Activated CD4-positive, alpha-beta T cell treated with anti-CD3 and anti-CD28 coated beads for 4 hours (primary cell): ENCODE results near the gene SOX18.
"Not testable (repeated sequence)": the region's sequence is repeated elsewhere in the genome, so short reads cannot be mapped to it uniquely, and the experiment has no call there.

Source experiments
- DNase-seq, 2 donors: peaks; one replicate each; pipeline ENCODE4 v3.0.0-alpha.2; 2020

Gene SOX18

GRCh38 chr20:64049060-64049877 is at the start of gene SOX18:
Gene SOX18 (minus strand): TSS chr20:64049639. CDS start chr20:64049516, 123 bp downstream.
- no peak for DNase-seq

DNA sequence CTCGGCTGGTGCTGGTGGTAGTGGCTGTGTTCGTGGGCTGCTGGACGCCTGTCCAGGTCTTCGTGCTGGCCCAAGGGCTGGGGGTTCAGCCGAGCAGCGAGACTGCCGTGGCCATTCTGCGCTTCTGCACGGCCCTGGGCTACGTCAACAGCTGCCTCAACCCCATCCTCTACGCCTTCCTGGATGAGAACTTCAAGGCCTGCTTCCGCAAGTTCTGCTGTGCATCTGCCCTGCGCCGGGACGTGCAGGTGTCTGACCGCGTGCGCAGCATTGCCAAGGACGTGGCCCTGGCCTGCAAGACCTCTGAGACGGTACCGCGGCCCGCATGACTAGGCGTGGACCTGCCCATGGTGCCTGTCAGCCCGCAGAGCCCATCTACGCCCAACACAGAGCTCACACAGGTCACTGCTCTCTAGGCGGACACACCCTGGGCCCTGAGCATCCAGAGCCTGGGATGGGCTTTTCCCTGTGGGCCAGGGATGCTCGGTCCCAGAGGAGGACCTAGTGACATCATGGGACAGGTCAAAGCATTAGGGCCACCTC is 49.1 kb upstream of the SOX18 start:
- DNase-seq: no peak

- DNase-seq: no peak
These were observed 47.1 kb upstream of the SOX18 start for GRCh38 chr20:64096535-64096934.

DNA sequence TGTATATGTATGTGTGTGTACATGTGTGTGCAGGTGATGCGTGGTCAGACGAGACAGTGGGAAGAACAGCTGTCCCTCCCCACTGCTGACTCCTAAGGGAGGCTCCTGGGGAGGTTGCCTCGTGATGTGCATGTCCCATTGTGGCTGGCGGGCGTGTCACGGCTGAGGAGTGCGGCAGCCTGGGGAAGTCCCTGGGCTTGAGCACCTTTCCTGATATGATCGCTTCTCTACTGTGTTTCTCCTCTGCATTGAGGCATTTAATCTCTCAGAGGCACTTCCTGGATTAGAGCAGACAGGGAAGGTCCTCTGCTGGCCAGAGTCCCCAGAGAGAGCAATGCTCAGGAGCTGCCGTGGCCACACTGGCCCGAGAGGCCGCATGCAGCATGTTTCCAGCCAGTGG is 46.5 kb upstream of the SOX18 start:
- no peak for DNase-seq

GRCh38 chr20:64095455-64095854 is 46.0 kb upstream of the SOX18 start:
- no peak for DNase-seq

GRCh38 chr20:64093013-64093503 is 43.6 kb upstream of the SOX18 start:
- DNase-seq: no peak

GRCh38 chr20:64092258-64093012 is 43.0 kb upstream of the SOX18 start:
- DNase-seq: no peak

- no peak for DNase-seq
These were observed 42.3 kb upstream of the SOX18 start for GRCh38 chr20:64091770-64092169.

GRCh38 chr20:64091340-64091739 is 41.9 kb upstream of the SOX18 start:
- no peak for DNase-seq

DNA sequence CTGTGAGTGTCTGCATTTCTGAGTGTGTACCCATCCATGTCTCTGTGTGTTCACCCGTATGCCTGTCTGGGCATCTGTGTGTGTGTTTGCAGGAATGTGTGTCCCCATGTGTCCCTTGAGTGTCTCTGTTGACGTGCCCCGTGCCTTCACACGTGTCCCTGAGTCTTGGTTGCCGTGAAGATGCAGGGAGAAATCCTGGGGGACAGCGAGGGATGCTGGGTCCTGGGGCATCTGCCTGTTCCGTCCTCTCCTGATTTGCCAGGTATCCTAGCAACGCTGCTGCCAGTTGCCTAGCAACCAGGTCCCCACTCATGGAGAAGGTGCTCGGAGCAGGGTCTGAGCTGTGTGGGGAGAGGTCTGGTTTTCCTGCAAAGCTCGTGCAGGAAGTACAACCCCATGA is 40.7 kb upstream of the SOX18 start:
- DNase-seq: no peak

GRCh38 chr20:64088586-64088985 is 39.1 kb upstream of the SOX18 start:
- DNase-seq: not testable (repeated sequence)

GRCh38 chr20:64087226-64087825 is 37.9 kb upstream of the SOX18 start:
- not testable (repeated sequence) for DNase-seq

GRCh38 chr20:64086801-64087200 is 37.4 kb upstream of the SOX18 start:
- DNase-seq: no peak

- no peak for DNase-seq
These were observed 35.3 kb upstream of the SOX18 start for GRCh38 chr20:64084685-64085152.

DNA sequence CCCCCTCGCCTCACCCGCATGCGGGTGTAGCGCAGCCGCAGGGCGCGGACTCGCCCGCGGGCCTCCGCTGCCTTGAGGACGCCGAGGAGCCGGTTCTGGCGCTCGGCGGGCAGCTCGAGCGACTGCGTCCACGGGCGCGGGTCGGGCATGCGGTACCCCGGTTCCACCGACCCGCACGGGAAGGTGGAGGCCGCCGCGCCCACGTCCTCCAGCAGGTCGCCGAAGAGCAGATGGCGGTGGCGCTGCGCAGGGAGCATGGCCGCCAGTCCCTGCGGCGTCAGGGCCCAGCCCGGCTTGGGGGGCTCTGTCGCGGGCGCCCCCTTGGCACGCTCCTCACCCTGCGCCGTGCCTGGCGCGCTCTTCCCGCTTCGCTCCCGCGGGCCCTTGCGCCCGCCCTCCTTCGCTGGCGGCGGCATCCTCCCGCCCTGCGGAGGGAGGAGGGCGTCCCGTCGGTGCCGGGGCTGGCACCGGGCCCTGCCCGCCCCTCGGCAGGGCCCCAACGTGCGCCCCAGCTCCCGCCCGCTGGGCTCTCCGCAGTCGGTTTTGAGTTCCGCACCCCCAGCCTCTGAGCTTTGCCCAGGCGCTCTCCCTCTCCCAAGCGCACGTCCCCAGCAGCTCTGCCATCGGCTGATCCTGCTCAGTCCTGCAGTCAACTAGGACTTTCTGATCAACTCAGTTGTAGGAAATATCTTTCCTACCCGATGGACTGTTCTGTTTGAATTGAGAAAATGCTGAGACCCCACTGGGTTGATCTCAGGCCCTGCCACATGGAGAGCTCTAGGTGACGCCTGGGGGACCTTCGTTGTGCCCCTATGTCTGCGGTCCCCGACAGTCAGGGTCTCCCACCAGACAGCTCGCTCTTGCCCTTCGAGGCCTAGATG is 34.6 kb upstream of the SOX18 start, which contains the start of gene LKAAEAR1:
LKAAEAR1 (minus strand) TSS at position 595 of the 881 bp plus-strand sequence; CDS start at position 416, 179 bp downstream.
- DNase-seq: no peak

- peak; percentile 55 to 64 for DNase-seq
These were observed 34.0 kb upstream of the SOX18 start for GRCh38 chr20:64083378-64083803.

DNA sequence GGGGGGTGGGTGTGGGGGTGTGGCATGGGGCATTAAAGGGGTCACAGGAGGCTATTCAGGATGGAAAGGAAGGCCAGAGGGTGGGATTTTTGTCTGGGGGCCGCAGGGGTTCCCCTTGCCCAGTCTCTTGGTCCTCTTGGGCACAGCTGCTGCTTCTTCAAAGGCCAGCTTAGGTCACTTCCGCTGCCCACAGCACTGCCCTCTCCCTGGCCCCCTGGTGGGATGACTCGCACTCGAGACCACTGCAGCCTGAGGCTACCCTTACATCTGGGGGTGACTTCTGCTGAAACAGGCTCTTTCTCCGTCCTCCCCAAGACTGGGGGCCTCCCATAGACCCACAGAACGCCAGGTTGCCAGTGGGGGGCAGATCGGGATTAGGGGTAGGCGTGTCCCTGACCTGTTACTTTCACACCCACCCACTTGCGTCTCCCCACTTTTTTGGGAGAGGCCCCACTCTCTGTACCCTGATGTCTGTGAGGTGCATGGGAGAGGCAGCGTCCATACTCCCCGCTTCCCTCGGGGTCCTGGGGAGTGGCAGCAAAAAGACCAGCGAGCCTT is 33.5 kb upstream of the SOX18 start:
- no peak for DNase-seq

GRCh38 chr20:64082126-64082731 is 32.8 kb upstream of the SOX18 start:
- DNase-seq: no peak

DNA sequence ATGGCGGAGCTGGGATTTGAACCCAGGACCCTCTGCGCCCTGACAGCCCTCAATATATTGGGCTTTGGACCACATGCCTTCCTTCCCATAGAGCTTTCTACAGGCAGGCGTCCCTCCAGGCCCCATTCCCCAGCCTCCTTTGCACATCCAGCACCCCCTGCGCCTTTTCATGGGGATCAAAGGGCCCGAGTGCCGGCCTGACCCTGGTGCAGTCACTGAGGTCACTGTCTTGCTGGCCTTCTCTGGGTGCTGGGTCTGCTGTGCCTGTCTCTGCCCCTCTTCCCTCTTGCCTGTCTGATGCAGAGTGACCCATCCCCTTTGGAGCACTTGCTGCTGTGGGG is 32.2 kb upstream of the SOX18 start:
- no peak for DNase-seq

DNA sequence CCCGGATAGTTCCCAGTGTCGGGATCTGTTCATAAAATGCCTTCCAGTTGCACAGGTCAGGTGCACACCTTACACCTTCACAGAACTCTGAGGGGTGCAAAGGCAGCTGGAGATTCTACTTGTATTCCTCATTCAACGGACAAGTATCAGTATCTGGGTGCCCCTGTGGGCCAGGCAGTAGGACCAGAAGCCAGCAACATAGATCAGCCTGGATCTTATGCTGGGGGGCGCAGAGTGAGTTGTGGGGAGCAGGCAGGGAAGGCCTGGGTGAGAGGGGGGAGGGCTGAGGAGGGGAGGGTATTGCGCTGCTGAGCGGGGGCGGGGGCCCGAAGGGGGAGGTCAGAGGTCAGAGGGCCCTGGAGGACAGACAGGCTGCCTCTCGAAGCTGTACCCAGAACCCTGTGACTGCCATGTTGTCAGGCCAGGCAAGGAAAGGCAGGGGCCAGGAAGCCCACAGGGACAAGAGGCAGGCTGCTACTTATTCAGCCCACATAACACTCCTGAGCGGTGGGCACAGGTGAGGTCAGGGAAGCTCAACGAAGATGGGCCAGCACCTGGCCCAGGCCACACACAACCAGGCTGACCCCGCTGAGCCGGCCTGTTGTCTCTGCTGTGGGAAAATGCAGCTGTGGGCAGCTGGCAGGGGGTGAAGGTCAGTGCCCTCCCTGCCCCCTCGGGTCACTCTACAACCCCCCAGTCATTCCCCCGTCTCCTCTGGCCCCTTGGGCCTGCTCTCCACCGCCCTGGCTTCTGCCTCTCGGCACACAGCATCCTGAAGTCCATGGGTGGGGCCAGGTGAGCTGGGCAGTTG is 31.6 kb upstream of the SOX18 start:
- DNase-seq: no peak
